H9 (cell line): Measurements from ENCODE around the gene PPFIA2. TPM values are rescaled to one million over a fixed set of nuclear protein-coding genes. Genes with fewer than 3 reads are reported as not detected.

Source experiments
- DNase-seq: peaks from one replicate; pipeline ENCODE4 v3.0.0-alpha.2; 2017
- H2AFZ ChIP-seq: one replicate; pipeline ENCODE4 v1.6.1; 2013; ENCODE audit warnings: mild to moderate bottlenecking, low read length, control low read depth, moderate library complexity
- H2AK5ac ChIP-seq: 2 replicates; pipeline ENCODE4 v1.6.1; 2013; ENCODE audit warnings: low read length, control low read depth, mixed read lengths; ENCODE audit not compliant: insufficient read length
- H2BK120ac ChIP-seq: one replicate; pipeline ENCODE4 v1.6.1; 2013; ENCODE audit warnings: low read depth, mild to moderate bottlenecking, low read length, control low read depth, inconsistent platforms; ENCODE audit not compliant: poor library complexity, severe bottlenecking
- H2BK12ac ChIP-seq: 2 replicates; pipeline ENCODE4 v1.6.1; 2013; ENCODE audit warnings: low read length, control low read depth, mixed read lengths, low read depth; ENCODE audit not compliant: insufficient read length
- H2BK15ac ChIP-seq: 2 replicates; pipeline ENCODE4 v1.6.1; 2013; ENCODE audit warnings: low read depth, low read length, control low read depth
- H2BK20ac ChIP-seq: one replicate; pipeline ENCODE4 v1.6.1; 2013; ENCODE audit warnings: low read depth, mild to moderate bottlenecking, low read length, control low read depth, inconsistent platforms; ENCODE audit not compliant: poor library complexity, severe bottlenecking
- H2BK5ac ChIP-seq: 2 replicates; pipeline ENCODE4 v1.6.1; 2013; ENCODE audit warnings: low read length, control low read depth, mixed read lengths; ENCODE audit not compliant: insufficient read length
- H3K14ac ChIP-seq: 2 replicates; pipeline ENCODE4 v1.6.1; 2013; ENCODE audit warnings: low read length, control low read depth; ENCODE audit not compliant: insufficient read depth
- H3K18ac ChIP-seq: 2 replicates; pipeline ENCODE4 v1.6.1; 2013; ENCODE audit warnings: low read depth, mild to moderate bottlenecking, mixed read lengths, low read length, control low read depth; ENCODE audit not compliant: insufficient read length
- H3K23ac ChIP-seq: 2 replicates; pipeline ENCODE4 v1.6.1; 2013; ENCODE audit warnings: low read length, control low read depth, mixed read lengths, low read depth; ENCODE audit not compliant: insufficient read length
- H3K23me2 ChIP-seq: 2 replicates; pipeline ENCODE4 v1.6.1; 2013; ENCODE audit warnings: low read depth, mild to moderate bottlenecking, mixed read lengths, low read length, control low read depth; ENCODE audit not compliant: insufficient read length, poor library complexity, severe bottlenecking
- H3K27ac ChIP-seq: 2 replicates; pipeline ENCODE4 v1.5.1; 2013; ENCODE audit warnings: low read length, control low read depth, mixed read lengths, low read depth; ENCODE audit not compliant: insufficient read length
- H3K27me3 ChIP-seq: 2 replicates; pipeline ENCODE4 v1.6.1; 2013; ENCODE audit warnings: low read length, control low read depth, inconsistent platforms; ENCODE audit not compliant: insufficient read depth
- H3K4ac ChIP-seq: 2 replicates; pipeline ENCODE4 v1.6.1; 2013; ENCODE audit warnings: low read depth, mild to moderate bottlenecking, control low read depth, inconsistent platforms, low read length, moderate library complexity
- H3K4me1 ChIP-seq: 2 replicates; pipeline ENCODE4 v1.6.1; 2013; ENCODE audit warnings: low read length, control low read depth, inconsistent platforms; ENCODE audit not compliant: insufficient read depth
- H3K4me2 ChIP-seq: 2 replicates; pipeline ENCODE4 v1.6.1; 2013; ENCODE audit warnings: low read length, control low read depth, mixed read lengths; ENCODE audit not compliant: insufficient read length, insufficient read depth
- H3K56ac ChIP-seq: 2 replicates; pipeline ENCODE4 v1.6.1; 2013; ENCODE audit warnings: low read depth, mild to moderate bottlenecking, mixed read lengths, low read length, control low read depth; ENCODE audit not compliant: insufficient read length
- H3K79me1 ChIP-seq: 2 replicates; pipeline ENCODE4 v1.6.1; 2013; ENCODE audit warnings: low read depth, mild to moderate bottlenecking, moderate library complexity, low read length, control low read depth, inconsistent platforms; ENCODE audit not compliant: insufficient read depth, poor library complexity, severe bottlenecking
- H3K79me2 ChIP-seq: 2 replicates; pipeline ENCODE4 v1.6.1; 2013; ENCODE audit warnings: low read length, control low read depth, inconsistent platforms; ENCODE audit not compliant: insufficient read depth
- H3K9ac ChIP-seq: 2 replicates; pipeline ENCODE4 v1.6.1; 2013; ENCODE audit warnings: low read length, control low read depth, mixed read lengths; ENCODE audit not compliant: insufficient read length; ENCODE audit errors: extremely low read depth
- H3K9me3 ChIP-seq: one replicate; pipeline ENCODE4 v1.6.1; 2013; ENCODE audit warnings: low read depth, low read length, inconsistent platforms; ENCODE audit not compliant: control insufficient read depth
- H3T11ph ChIP-seq: one replicate; pipeline ENCODE4 v1.6.1; 2013; ENCODE audit warnings: mild to moderate bottlenecking, low read length, control low read depth, inconsistent platforms
- H4K20me1 ChIP-seq: one replicate; pipeline ENCODE4 v1.6.1; 2013; ENCODE audit not compliant: control insufficient read depth, insufficient read length, insufficient read depth
- H4K5ac ChIP-seq: 2 replicates; pipeline ENCODE4 v1.6.1; 2013; ENCODE audit warnings: low read depth, mild to moderate bottlenecking, mixed read lengths, low read length, control low read depth; ENCODE audit not compliant: insufficient read length
- H4K8ac ChIP-seq: replicated peaks from 2 replicates; pipeline ENCODE4 v1.6.1; 2013; ENCODE audit warnings: low read length, control low read depth, mixed read lengths, low read depth; ENCODE audit not compliant: insufficient read length
- H4K91ac ChIP-seq: 2 replicates; pipeline ENCODE4 v1.6.1; 2013; ENCODE audit warnings: low read depth, mild to moderate bottlenecking, moderate library complexity, mixed read lengths, low read length, control low read depth; ENCODE audit not compliant: insufficient read length
- H3K27ac Mint-ChIP-seq, 3 experiments: 2 replicates in 2 of 3; 3 replicates in 1 of 3; pipeline ENCODE4 v1.8.0; 2020 to 2021; ENCODE audit warnings: mixed read lengths in 3 of 3, mild to moderate bottlenecking in 1 of 3, moderate library complexity in 1 of 3
- H3K27me3 Mint-ChIP-seq: 2 replicates; pipeline ENCODE4 v1.8.0; 2021; ENCODE audit warnings: low read depth, mild to moderate bottlenecking, moderate library complexity, mixed read lengths
- H3K36me3 Mint-ChIP-seq, 3 experiments: 2 replicates in 2 of 3; 3 replicates in 1 of 3; pipeline ENCODE4 v1.8.0; 2020 to 2021; ENCODE audit warnings: low read depth in 3 of 3, mixed read lengths in 3 of 3; ENCODE audit not compliant: insufficient read depth in 1 of 3
- H3K4me1 Mint-ChIP-seq, 2 experiments: 2 replicates each; pipeline ENCODE4 v1.8.0; 2020; ENCODE audit warnings: mixed read lengths in 2 of 2
- H3K4me3 Mint-ChIP-seq, 2 experiments: 2 replicates in 1 of 2; 3 replicates in 1 of 2; pipeline ENCODE4 v1.8.0; 2020 to 2021; ENCODE audit warnings: mild to moderate bottlenecking in 2 of 2, mixed read lengths in 2 of 2, moderate library complexity in 1 of 2
- H3K9me3 Mint-ChIP-seq, 2 experiments: 2 replicates in 1 of 2; 3 replicates in 1 of 2; pipeline ENCODE4 v1.8.0; 2020; ENCODE audit warnings: mild to moderate bottlenecking in 2 of 2, mixed read lengths in 2 of 2, moderate library complexity in 1 of 2
- CTCF ChIP-seq: fragments of 200-600 bp; sonication (generic); conservative IDR thresholded peaks from 3 replicates; pipeline ENCODE4 v1.8.0; 2021; ENCODE audit warnings: antibody characterized with exemption, mild to moderate bottlenecking
- WGBS: extraction: QIAGEN DNeasy Blood & Tissue Kit; methylation state at CpG from one replicate; pipeline ENCODE4 v1.1.7; 2013; ENCODE audit warnings: missing lambda C conversion rate, low lambda C conversion rate, mixed read lengths; ENCODE audit not compliant: insufficient read length; ENCODE audit errors: extremely low coverage; 5-methylcytosine and 5-hydroxymethylcytosine counted together
- total RNA-seq: library from RNA; stranded (reverse); gene quantifications from 2 replicates; pipeline ENCODE4 v1.2.1, GENCODE V29; 2021

PPFIA2 gene
- total RNA-seq, 1 experiment from 2014 or later: 1.3 TPM

GRCh38 chr12:81257947-81258551 is 501.1 kb downstream of the PPFIA2 start:
- no peak overlapping the region for H3K27ac Mint-ChIP-seq
- no peaks in the 10 kb centered on the region for H3K27me3 Mint-ChIP-seq
- Histone ChIP-seq H3K23me2 (no peaks in the 10 kb centered on the region), H3K4me2 (no peak overlapping the region), H3K4ac (no peak overlapping the region), H3T11ph (no peak overlapping the region), H3K9me3 (no peaks in the 10 kb centered on the region), H3K18ac (no peak overlapping the region), H4K20me1 (no peaks in the 10 kb centered on the region), H4K5ac (no peak overlapping the region), H2BK12ac (no peak overlapping the region), H4K91ac (no peak overlapping the region), H3K56ac (no peak overlapping the region), H2BK120ac (no peak overlapping the region), H3K27ac (no peak overlapping the region), H3K23ac (no peak overlapping the region), H2BK5ac (no peak overlapping the region), H2AFZ (no peak overlapping the region), H3K4me1 (no peaks in the 10 kb centered on the region; the same call in 1 of the 2 replicates), H3K9ac (no peak overlapping the region), H3K27me3 (no peaks in the 10 kb centered on the region), H2AK5ac (no peak overlapping the region), H3K14ac (no peak overlapping the region), H3K79me2 (no peaks in the 10 kb centered on the region), H4K8ac (no peak overlapping the region), H2BK20ac (no peak overlapping the region), H2BK15ac (no peak overlapping the region), H3K79me1 (no peaks in the 10 kb centered on the region)
- no peak for DNase-seq
- H3K36me3 Mint-ChIP-seq: peaks cover 0 to 5% (median 0%) of the 10 kb centered on the region in 3 experiments; a peak in 1 of 7 replicates
- WGBS: no CpG with 5 or more reads among the region's 4 CpGs
- no peaks in the 10 kb centered on the region for H3K9me3 Mint-ChIP-seq
- peak; percentile 76 for TF ChIP-seq CTCF
- peaks cover 25 to 29% of the 10 kb centered on the region in 2 experiments for H3K4me1 Mint-ChIP-seq
- H3K4me3 Mint-ChIP-seq: no peak overlapping the region
